GM12878 (cell line): Measurements from ENCODE around the gene ESR1. TPM values are rescaled to one million over a fixed set of nuclear protein-coding genes. Genes with fewer than 3 reads are reported as not detected.

Source experiments
- ATAC-seq: fragments of 200-7000 bp; cut with Tn5 transposase; 3 replicates; pipeline ENCODE4 v1.9.1; 2020; ENCODE audit warnings: mild to moderate bottlenecking, moderate library complexity
- BruUV-seq: library from RNA; stranded (reverse); fragments of 400-500 nt; replicated peaks from 2 replicates; lab custom pipeline; 2021; lab: Mats Ljungman, UMichigan
- CTCF ChIA-PET: fragments of 300-600 bp; sonication (Branson Sonifier 250); formaldehyde crosslinking; extraction: SDS; loops from one replicate; lab custom pipeline; 2021; ENCODE audit warnings: inconsistent platforms; lab: Yijun Ruan, JAX
- POLR2A ChIA-PET: fragments of 350-600 bp; formaldehyde crosslinking; extraction: SDS; loops from one replicate; lab custom pipeline; 2021; ENCODE audit warnings: inconsistent platforms; lab: Charles Lee
- RAD21 ChIA-PET: fragments of 300-600 bp; sonication (Branson Sonifier 250); formaldehyde crosslinking; loops from one replicate; lab custom pipeline; 2023; ENCODE audit warnings: antibody characterized with exemption; ENCODE audit not compliant: unreplicated experiment; lab: Charles Lee
- SMC1A ChIA-PET: fragments of 300-600 bp; sonication (Branson Sonifier 250); formaldehyde crosslinking; loops from one replicate; lab custom pipeline; 2023; ENCODE audit not compliant: unreplicated experiment, uncharacterized antibody; lab: Charles Lee
- DNase-seq: peaks from one replicate; pipeline ENCODE4 v3.0.0-alpha.2; 2011; ENCODE audit warnings: low read depth, low spot score
- FAIRE-seq: peaks from 3 replicates; lab custom pipeline; 2011; peaks lifted over from hg19 to GRCh38; lab: Jason Lieb, UNC
- H2AFZ ChIP-seq: 2 replicates; pipeline ENCODE4 v1.6.0; 2011; ENCODE audit warnings: low read depth, low read length, control low read depth; ENCODE audit not compliant: control insufficient read depth
- H3K27ac ChIP-seq: 2 replicates; pipeline ENCODE4 v1.5.1; 2011; ENCODE audit warnings: control low read depth; ENCODE audit not compliant: control insufficient read depth, insufficient read depth
- H3K27me3 ChIP-seq, 2 experiments: replicated peaks in 1 of 2; 2 replicates each; pipeline versions ENCODE4 v1.6.0 to v1.6.1; 2011; ENCODE audit warnings: low read length in 1 of 2; ENCODE audit not compliant: control insufficient read depth in 2 of 2, insufficient read depth in 2 of 2
- H3K36me3 ChIP-seq, 2 experiments: 2 replicates each; pipeline ENCODE4 v1.5.1; 2011; ENCODE audit warnings: low read length in 1 of 2; ENCODE audit not compliant: control insufficient read depth in 2 of 2, insufficient read depth in 2 of 2
- H3K4me1 ChIP-seq: 2 replicates; pipeline ENCODE4 v1.6.1; 2011; ENCODE audit warnings: mild to moderate bottlenecking, low read length, moderate library complexity, mixed read lengths; ENCODE audit not compliant: control insufficient read depth, insufficient read depth
- H3K4me2 ChIP-seq: 2 replicates; pipeline ENCODE4 v1.6.0; 2011; ENCODE audit warnings: control low read depth; ENCODE audit not compliant: control insufficient read depth, insufficient read depth
- H3K4me3 ChIP-seq: fragments of 200-600 bp; sonication (generic); 2 replicates; pipeline ENCODE4 v1.5.1; 2016
- H3K79me2 ChIP-seq: 2 replicates; pipeline ENCODE4 v1.6.0; 2011; ENCODE audit warnings: low read length; ENCODE audit not compliant: control insufficient read depth, insufficient read depth
- H3K9ac ChIP-seq: 2 replicates; pipeline ENCODE4 v1.8.0; 2011; ENCODE audit warnings: low read length, control low read depth, mixed read lengths; ENCODE audit not compliant: control insufficient read depth, insufficient read depth
- H3K9me3 ChIP-seq: replicated peaks from 3 replicates; pipeline ENCODE4 v1.5.1; 2011; ENCODE audit warnings: mild to moderate bottlenecking, low read length; ENCODE audit not compliant: control insufficient read depth, insufficient read depth
- H4K20me1 ChIP-seq: 2 replicates; pipeline ENCODE4 v1.6.0; 2011; ENCODE audit not compliant: control insufficient read depth, insufficient read depth
- CBX3 ChIP-seq: fragments of 200-600 bp; sonication (generic); IDR thresholded peaks from 2 replicates; pipeline ENCODE4 v1.6.1; 2016; ENCODE audit warnings: low read depth, borderline replicate concordance
- E2F8 ChIP-seq: fragments of 450-650 bp; IDR thresholded peaks from 2 replicates; pipeline ENCODE4 v1.6.1; 2018; ENCODE audit warnings: mild to moderate bottlenecking, low read depth, moderate library complexity; ENCODE audit not compliant: partially characterized antibody
- E4F1 ChIP-seq: fragments of 450-650 bp; IDR thresholded peaks from 2 replicates; pipeline ENCODE4 v1.6.1; 2018; ENCODE audit warnings: borderline replicate concordance, mild to moderate bottlenecking; ENCODE audit not compliant: partially characterized antibody
- EZH2 ChIP-seq: IDR thresholded peaks from 2 replicates; pipeline ENCODE4 v1.6.1; 2012; ENCODE audit warnings: low read depth, mild to moderate bottlenecking, control low read depth, inconsistent platforms, low read length, borderline replicate concordance; ENCODE audit not compliant: control insufficient read depth
- NFYB ChIP-seq: IDR thresholded peaks from 2 replicates; pipeline ENCODE4 v1.6.1; 2011; ENCODE audit warnings: low read depth, mild to moderate bottlenecking, low read length, improper control_type of control experiment, moderate library complexity; ENCODE audit not compliant: insufficient read depth
- PAX5 ChIP-seq: IDR thresholded peaks from 2 replicates; pipeline ENCODE4 v1.6.1; 2011; ENCODE audit warnings: low read depth, low read length, borderline replicate concordance
- RB1 ChIP-seq: fragments of 450-650 bp; formaldehyde crosslinking; IDR thresholded peaks from 2 replicates; pipeline ENCODE4 v1.6.1; 2017; ENCODE audit warnings: mild to moderate bottlenecking, borderline replicate concordance
- RUNX3 ChIP-seq: IDR thresholded peaks from 2 replicates; pipeline ENCODE4 v1.6.1; 2012; ENCODE audit warnings: low read length, inconsistent platforms
- SP1 ChIP-seq: IDR thresholded peaks from one replicate; pipeline ENCODE4 v1.6.1; 2011; ENCODE audit warnings: low read depth, low read length
- TCF12 ChIP-seq: IDR thresholded peaks from 2 replicates; pipeline ENCODE4 v1.6.1; 2011; ENCODE audit warnings: low read depth, mild to moderate bottlenecking, low read length
- ZNF207 ChIP-seq: fragments of 450-650 bp; IDR thresholded peaks from 2 replicates; pipeline ENCODE4 v1.6.1; 2014; ENCODE audit warnings: antibody characterized with exemption, mild to moderate bottlenecking, borderline replicate concordance
- ZNF384 ChIP-seq: IDR thresholded peaks from 2 replicates; pipeline ENCODE4 v1.6.1; 2012; ENCODE audit warnings: low read depth, mild to moderate bottlenecking, low read length, improper control_type of control experiment, borderline replicate concordance
- WGBS: methylation state at CpG from one replicate; pipeline ENCODE4 v1.1.6; 2016; ENCODE audit warnings: low lambda C conversion rate; ENCODE audit not compliant: insufficient replicate concordance, insufficient coverage; ENCODE audit errors: missing lambda C conversion rate; 5-methylcytosine and 5-hydroxymethylcytosine counted together
- in situ Hi-C: fragments of 300-500 bp; cut with MboI; formaldehyde crosslinking; loops from 9 replicates; pipeline ENCODE4 v1.14.3; 2018; ENCODE audit warnings: mixed read lengths
- intact Hi-C: fragments of 100-400 bp; cut with micrococcal nuclease; formaldehyde crosslinking; loops from one replicate; pipeline ENCODE4 v1.14.2; 2022; ENCODE audit not compliant: unreplicated experiment
- polyA plus RNA-seq, 11 experiments: library from polyadenylated mRNA; depleted of rRNA in 4 of 11; unstranded in 6 of 11; stranded (reverse) in 5 of 11; fragments of >200 nt; fragmentation: Nextera tagmentation in 4 of 11; fragmentation: Illumina TruSeq in 1 of 11; extraction: Ambion mirVana in 4 of 11; extraction: Trizol in 1 of 11; gene quantifications; 1 replicate in 1 of 11; 2 replicates in 10 of 11; pipeline versions ENCODE4 v1.2.1 to v1.2.3, GENCODE V29; 2011 to 2016; ENCODE audit warnings: inconsistent platforms in 2 of 11, missing spikeins in 2 of 11, low read depth in 1 of 11
- total RNA-seq, 4 experiments: library from RNA; depleted of rRNA in 3 of 4; stranded (reverse); fragments of >200 nt in 3 of 4; fragmentation: Illumina TruSeq in 1 of 4; extraction: Trizol in 1 of 4; gene quantifications; 2 replicates each; pipeline versions ENCODE4 v1.2.1 to v1.2.3, GENCODE V29; 2013 to 2021

Gene ESR1
- total and polyA plus RNA-seq, 10 of the 15 experiments (the other 5 are each of a cell fraction or from before 2014, with no cell fraction given), result 0.03 to 0.51 (median 0.21) TPM; not detected in 4

GRCh38 chr6:151837223-151837622 lies 29.7 kb downstream of the ESR1 start:
- Histone ChIP-seq H3K36me3 (no peaks in the 10 kb centered on the region), H3K79me2 (no peaks in the 10 kb centered on the region), H3K9me3 (no peaks in the 10 kb centered on the region), H3K9ac (no peak overlapping the region), H3K4me3 (no peak overlapping the region), H3K27me3 (no peaks in the 10 kb centered on the region), H3K4me1 (no peaks in the 10 kb centered on the region), H2AFZ (no peak overlapping the region), H3K4me2 (no peak overlapping the region), H4K20me1 (no peaks in the 10 kb centered on the region), H3K27ac (no peak overlapping the region)
- 14% methylated on average over 5 of the region's 5 CpGs for WGBS
- ChIA-PET POLR2A (interaction anchor here (0.6 kb wide), 1 partner anchor 558 kb away, joined by 8 read pairs; no protein-coding TSS in a partner anchor), CTCF (interaction anchor here (0.5 kb wide), 1 partner anchor 72 kb away, joined by 3 read pairs; no protein-coding TSS in a partner anchor), SMC1A (interaction anchor here (0.5 to 1.5 kb wide), 6 partner anchors 8 to 146 kb away, joined by 3 to 4 read pairs (median 3); no protein-coding TSS in a partner anchor), RAD21 (no interaction called here)
- in situ Hi-C loops, result no loop called here
- no TSS peak for BruUV-seq
- no peak for DNase-seq
- no peak for ATAC-seq
- TF ChIP-seq ZNF384, result no peak
- no peak for TF ChIP-seq E2F8
- FAIRE-seq, result no peak
- intact Hi-C loops, result no loop called here

- Histone ChIP-seq H2AFZ (no peak overlapping the region), H3K9me3 (no peaks in the 10 kb centered on the region), H3K4me2 (no peak overlapping the region), H3K36me3 (no peaks in the 10 kb centered on the region), H3K27me3 (no peaks in the 10 kb centered on the region), H3K9ac (no peak overlapping the region), H4K20me1 (no peaks in the 10 kb centered on the region), H3K27ac (no peak overlapping the region), H3K79me2 (no peaks in the 10 kb centered on the region), H3K4me1 (no peaks in the 10 kb centered on the region), H3K4me3 (no peak overlapping the region)
- RAD21 ChIA-PET, result interaction anchor here (1.4 kb wide), 1 partner anchor 20 kb away, joined by 4 read pairs; no protein-coding TSS in a partner anchor
- SMC1A ChIA-PET, result interaction anchor here (1.6 kb wide), 1 partner anchor 162 kb away, joined by 3 read pairs; no protein-coding TSS in a partner anchor
- POLR2A ChIA-PET, result no interaction called here
- BruUV-seq, result no TSS peak
- ATAC-seq, result no peak
- no peak for FAIRE-seq
- no peak for DNase-seq
- CTCF ChIA-PET, result interaction anchor here (0.7 kb wide), 1 partner anchor 893 kb away, joined by 3 read pairs; no protein-coding TSS in a partner anchor
- intact Hi-C loops (no loop called here), in situ Hi-C loops (no loop called here)
- WGBS, result 44% methylated on average over 2 of the region's 2 CpGs
- TF ChIP-seq RUNX3 (no peak), ZNF207 (no peak), TCF12 (no peak), EZH2 (no peak), PAX5 (no peak), CBX3 (no peak), NFYB (no peak), E4F1 (no peak), RB1 (no peak), SP1 (no peak)
These were observed 35.3 kb downstream of the ESR1 start for GRCh38 chr6:151842816-151843215.
